ENCODE measurements around the gene FLT3. TPM values are rescaled to one million over a fixed set of nuclear protein-coding genes. Genes with fewer than 3 reads are reported as not detected.

FLT3 gene
- total RNA-seq, 1 donor from 2014 or later, result 0.58 TPM

- H3K27ac Mint-ChIP-seq, result no peak overlapping the region
- H3K4me1 Mint-ChIP-seq, result no peaks in the 10 kb centered on the region
- peaks cover 32% of the 10 kb centered on the region for H3K27me3 Mint-ChIP-seq (ENCODE audit: low read depth)
- no peak for TF ChIP-seq CTCF (IDR thresholded peaks at IDR 0.05; ENCODE audit: unreplicated experiment)
- H3K36me3 Mint-ChIP-seq, result no peaks in the 10 kb centered on the region
- DNase-seq (ENCODE audit: low spot score in 2 of 2, unreplicated experiment in 2 of 2), result no peak
- peaks cover 3% of the 10 kb centered on the region for H3K9me3 Mint-ChIP-seq
- no peak overlapping the region for H3K4me3 Mint-ChIP-seq
Observed at GRCh38 chr13:28048768-28049167, 51.6 kb downstream of the FLT3 start.

GRCh38 chr13:28047757-28048388 is 52.5 kb downstream of the FLT3 start:
- H3K9me3 Mint-ChIP-seq, result peaks cover 3% of the 10 kb centered on the region
- no peak overlapping the region for H3K27ac Mint-ChIP-seq
- DNase-seq (ENCODE audit: low spot score in 2 of 2, unreplicated experiment in 2 of 2), result no peak
- TF ChIP-seq CTCF (IDR thresholded peaks at IDR 0.05; ENCODE audit: unreplicated experiment), result no peak
- H3K4me1 Mint-ChIP-seq, result no peaks in the 10 kb centered on the region
- H3K4me3 Mint-ChIP-seq, result no peak overlapping the region
- H3K27me3 Mint-ChIP-seq (ENCODE audit: low read depth), result peaks cover 33% of the 10 kb centered on the region
- H3K36me3 Mint-ChIP-seq, result no peaks in the 10 kb centered on the region

DNA sequence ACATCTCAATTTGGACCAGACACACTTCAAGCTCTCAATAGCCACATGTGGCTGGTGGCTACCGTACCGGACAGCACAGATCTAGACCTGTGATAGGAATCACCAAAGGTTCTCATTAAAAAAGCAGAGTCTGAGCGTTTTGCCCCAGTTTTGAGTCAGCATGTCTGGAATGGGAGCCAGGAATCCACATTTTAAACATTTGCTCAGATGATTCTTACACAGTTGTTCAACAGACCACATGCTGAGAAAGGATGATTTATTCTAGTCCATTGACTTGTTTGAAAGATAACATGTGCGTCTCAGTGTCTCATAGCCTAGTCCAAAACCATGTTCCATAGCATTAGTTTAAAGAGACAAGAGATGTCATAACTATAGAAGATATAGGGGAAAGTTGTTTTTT is 53.4 kb downstream of the FLT3 start:
- DNase-seq (ENCODE audit: low spot score in 2 of 2, unreplicated experiment in 2 of 2), result no peak
- no peak overlapping the region for H3K27ac Mint-ChIP-seq
- H3K9me3 Mint-ChIP-seq, result peaks cover 3% of the 10 kb centered on the region
- no peak for TF ChIP-seq CTCF (IDR thresholded peaks at IDR 0.05; ENCODE audit: unreplicated experiment)
- H3K36me3 Mint-ChIP-seq, result no peaks in the 10 kb centered on the region
- no peak overlapping the region for H3K4me3 Mint-ChIP-seq
- H3K27me3 Mint-ChIP-seq (ENCODE audit: low read depth), result peaks cover 36% of the 10 kb centered on the region
- H3K4me1 Mint-ChIP-seq, result no peaks in the 10 kb centered on the region

- no peak for DNase-seq (ENCODE audit: low spot score in 2 of 2, unreplicated experiment in 2 of 2)
- Mint-ChIP-seq H3K4me3 (no peak overlapping the region), H3K9me3 (peaks cover 3% of the 10 kb centered on the region), H3K27ac (no peak overlapping the region), H3K27me3 (ENCODE audit: low read depth) (peaks cover 43% of the 10 kb centered on the region), H3K36me3 (no peaks in the 10 kb centered on the region), H3K4me1 (no peaks in the 10 kb centered on the region)
- TF ChIP-seq CTCF (IDR thresholded peaks at IDR 0.05; ENCODE audit: unreplicated experiment), result no peak
Observed at GRCh38 chr13:28045861-28046260, 54.5 kb downstream of the FLT3 start.

DNA sequence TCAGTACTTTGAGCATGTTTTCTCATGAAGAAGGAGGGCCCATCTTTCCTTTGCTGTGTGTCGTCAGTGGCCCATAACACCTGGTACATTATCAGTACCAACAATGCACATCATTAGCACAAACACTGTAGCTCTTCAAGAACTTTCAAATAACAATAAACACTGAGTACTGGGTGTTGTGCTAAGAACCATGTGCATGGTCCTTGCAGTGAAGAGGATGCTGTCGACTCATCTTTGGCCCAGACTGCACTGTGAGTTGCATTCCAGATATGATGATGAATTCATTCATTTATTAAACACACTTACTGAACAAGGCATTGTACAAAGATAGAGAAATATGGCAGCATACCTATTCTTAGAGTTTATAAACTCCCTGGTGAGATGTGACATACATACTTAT is 55.8 kb downstream of the FLT3 start:
- DNase-seq (ENCODE audit: low spot score in 2 of 2, unreplicated experiment in 2 of 2), result no peak
- Mint-ChIP-seq H3K27ac (no peak overlapping the region), H3K27me3 (ENCODE audit: low read depth) (peaks cover 38% of the 10 kb centered on the region), H3K4me1 (no peaks in the 10 kb centered on the region), H3K9me3 (peaks cover 3% of the 10 kb centered on the region), H3K36me3 (no peaks in the 10 kb centered on the region), H3K4me3 (no peak overlapping the region)
- TF ChIP-seq CTCF (IDR thresholded peaks at IDR 0.05; ENCODE audit: unreplicated experiment), result no peak

DNA sequence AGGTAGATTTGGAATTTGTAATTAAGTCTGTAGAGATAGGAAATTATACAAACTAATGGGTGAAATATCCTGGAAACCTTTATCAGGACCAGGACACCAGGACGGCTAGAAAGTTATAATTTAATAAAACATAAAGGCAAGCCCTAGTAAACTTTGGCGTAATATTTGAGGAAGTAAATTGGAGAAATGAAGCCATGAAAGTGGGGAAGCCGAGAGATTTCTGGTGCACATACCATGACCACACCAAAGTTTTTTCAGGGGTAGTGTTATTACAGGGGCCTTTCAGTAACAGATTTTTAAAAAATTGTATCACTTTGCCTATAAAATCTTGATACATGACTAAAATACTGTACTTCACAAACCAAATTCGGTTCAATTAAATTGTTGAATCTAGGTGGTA is 57.2 kb downstream of the FLT3 start:
- no peaks in the 10 kb centered on the region for H3K4me1 Mint-ChIP-seq
- H3K4me3 Mint-ChIP-seq, result no peak overlapping the region
- peaks cover 3% of the 10 kb centered on the region for H3K9me3 Mint-ChIP-seq
- no peaks in the 10 kb centered on the region for H3K36me3 Mint-ChIP-seq
- no peak for TF ChIP-seq CTCF (IDR thresholded peaks at IDR 0.05; ENCODE audit: unreplicated experiment)
- H3K27me3 Mint-ChIP-seq (ENCODE audit: low read depth), result peaks cover 28% of the 10 kb centered on the region
- no peak overlapping the region for H3K27ac Mint-ChIP-seq
- no peak for DNase-seq (ENCODE audit: low spot score in 2 of 2, unreplicated experiment in 2 of 2)
